HuH-7.5 (cell line): ENCODE results near the gene SMAD5.

Experiments used
- DNase-seq: peaks from one replicate; pipeline ENCODE4 v3.0.0; 2011; ENCODE audit warnings: low spot score

Gene SMAD5

GRCh38 chr5:136155761-136156160 lies 23.1 kb downstream of the SMAD5 start:
- no peak for DNase-seq

GRCh38 chr5:136157514-136157913 lies 24.9 kb downstream of the SMAD5 start:
- no peak for DNase-seq

- DNase-seq = no peak
Measured at GRCh38 chr5:136159457-136159856, 26.8 kb downstream of the SMAD5 start.

- no peak for DNase-seq
Measured at GRCh38 chr5:136162008-136162407, 29.4 kb downstream of the SMAD5 start.

GRCh38 chr5:136164226-136164625 lies 31.6 kb downstream of the SMAD5 start:
- no peak for DNase-seq

GRCh38 chr5:136166909-136167308 lies 34.3 kb downstream of the SMAD5 start:
- DNase-seq = no peak

GRCh38 chr5:136169218-136169617 lies 36.6 kb downstream of the SMAD5 start:
- DNase-seq = no peak

- no peak for DNase-seq
Measured at GRCh38 chr5:136174021-136174659, 41.5 kb downstream of the SMAD5 start.

- no peak for DNase-seq
Measured at GRCh38 chr5:136182618-136183017, 50.0 kb downstream of the SMAD5 start.

- DNase-seq = no peak
Measured at GRCh38 chr5:136185974-136186665, 53.5 kb downstream of the SMAD5 start.

GRCh38 chr5:136186796-136187195 lies 54.2 kb downstream of the SMAD5 start:
- DNase-seq = no peak

GRCh38 chr5:136188859-136189258 lies 56.2 kb downstream of the SMAD5 start:
- DNase-seq = no peak

- DNase-seq = no peak
Measured at GRCh38 chr5:136190091-136190720, 57.6 kb downstream of the SMAD5 start.

GRCh38 chr5:136190904-136191303 lies 58.3 kb downstream of the SMAD5 start:
- no peak for DNase-seq

GRCh38 chr5:136191304-136192014 lies 58.8 kb downstream of the SMAD5 start:
- DNase-seq = no peak

- DNase-seq = no peak
Measured at GRCh38 chr5:136192015-136192525, 59.4 kb downstream of the SMAD5 start.

GRCh38 chr5:136192526-136193321 lies 60.1 kb downstream of the SMAD5 start, which contains the start of gene SMIM32:
Gene SMIM32 (minus strand): TSS chr5:136193162. CDS start chr5:136192524, 638 bp downstream.
- no peak for DNase-seq

GRCh38 chr5:136193322-136193935 lies 60.8 kb downstream of the SMAD5 start:
- DNase-seq = no peak

- no peak for DNase-seq
Measured at GRCh38 chr5:136194576-136194975, 61.9 kb downstream of the SMAD5 start.

GRCh38 chr5:136195971-136196820 lies 63.6 kb downstream of the SMAD5 start:
- DNase-seq = no peak
